Activated T-helper 1 cell treated with anti-CD3 and anti-CD28 coated beads, Interleukin-12 subunit alpha, Interleukin-12 subunit beta, Interleukin-2, Interleukin-4 antibody, amounts not matched to agents 30 ng/mL and 10 ng/mL and 1 ng/mL, durations not matched to agents 14 hours and 24 hours and 36 hours (primary cell): ENCODE measurements around the gene LPAR1. TPM values are rescaled to one million over a fixed set of nuclear protein-coding genes. Genes with fewer than 3 reads are reported as not detected.

Experiments
- DNase-seq: peaks from one replicate; pipeline ENCODE4 v3.0.0; 2021; ENCODE audit warnings: low spot score
- H3K27ac Mint-ChIP-seq: one replicate; pipeline ENCODE4 v1.8.0; 2021; ENCODE audit warnings: mild to moderate bottlenecking, mixed read lengths
- H3K27me3 Mint-ChIP-seq: one replicate; pipeline ENCODE4 v1.8.0; 2022; ENCODE audit warnings: mild to moderate bottlenecking, moderate library complexity, mixed read lengths; ENCODE audit not compliant: insufficient read depth
- H3K36me3 Mint-ChIP-seq: one replicate; pipeline ENCODE4 v1.8.0; 2021; ENCODE audit warnings: low read depth, mixed read lengths
- H3K4me1 Mint-ChIP-seq: one replicate; pipeline ENCODE4 v1.8.0; 2021; ENCODE audit warnings: low read depth, mixed read lengths
- H3K4me3 Mint-ChIP-seq: one replicate; pipeline ENCODE4 v1.8.0; 2021; ENCODE audit warnings: mild to moderate bottlenecking, moderate library complexity, mixed read lengths
- H3K9me3 Mint-ChIP-seq: one replicate; pipeline ENCODE4 v1.8.0; 2021; ENCODE audit warnings: mixed read lengths
- intact Hi-C: fragments of 100-400 bp; cut with micrococcal nuclease; formaldehyde crosslinking; loops from one replicate; pipeline ENCODE4 v1.15.1; 2024
- total RNA-seq: library from RNA; stranded (reverse); gene quantifications from 2 replicates; pipeline ENCODE4 v1.2.3, GENCODE V29; 2022

LPAR1 gene, protein sequence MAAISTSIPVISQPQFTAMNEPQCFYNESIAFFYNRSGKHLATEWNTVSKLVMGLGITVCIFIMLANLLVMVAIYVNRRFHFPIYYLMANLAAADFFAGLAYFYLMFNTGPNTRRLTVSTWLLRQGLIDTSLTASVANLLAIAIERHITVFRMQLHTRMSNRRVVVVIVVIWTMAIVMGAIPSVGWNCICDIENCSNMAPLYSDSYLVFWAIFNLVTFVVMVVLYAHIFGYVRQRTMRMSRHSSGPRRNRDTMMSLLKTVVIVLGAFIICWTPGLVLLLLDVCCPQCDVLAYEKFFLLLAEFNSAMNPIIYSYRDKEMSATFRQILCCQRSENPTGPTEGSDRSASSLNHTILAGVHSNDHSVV
- total RNA-seq = not detected in 2 replicates

DNA sequence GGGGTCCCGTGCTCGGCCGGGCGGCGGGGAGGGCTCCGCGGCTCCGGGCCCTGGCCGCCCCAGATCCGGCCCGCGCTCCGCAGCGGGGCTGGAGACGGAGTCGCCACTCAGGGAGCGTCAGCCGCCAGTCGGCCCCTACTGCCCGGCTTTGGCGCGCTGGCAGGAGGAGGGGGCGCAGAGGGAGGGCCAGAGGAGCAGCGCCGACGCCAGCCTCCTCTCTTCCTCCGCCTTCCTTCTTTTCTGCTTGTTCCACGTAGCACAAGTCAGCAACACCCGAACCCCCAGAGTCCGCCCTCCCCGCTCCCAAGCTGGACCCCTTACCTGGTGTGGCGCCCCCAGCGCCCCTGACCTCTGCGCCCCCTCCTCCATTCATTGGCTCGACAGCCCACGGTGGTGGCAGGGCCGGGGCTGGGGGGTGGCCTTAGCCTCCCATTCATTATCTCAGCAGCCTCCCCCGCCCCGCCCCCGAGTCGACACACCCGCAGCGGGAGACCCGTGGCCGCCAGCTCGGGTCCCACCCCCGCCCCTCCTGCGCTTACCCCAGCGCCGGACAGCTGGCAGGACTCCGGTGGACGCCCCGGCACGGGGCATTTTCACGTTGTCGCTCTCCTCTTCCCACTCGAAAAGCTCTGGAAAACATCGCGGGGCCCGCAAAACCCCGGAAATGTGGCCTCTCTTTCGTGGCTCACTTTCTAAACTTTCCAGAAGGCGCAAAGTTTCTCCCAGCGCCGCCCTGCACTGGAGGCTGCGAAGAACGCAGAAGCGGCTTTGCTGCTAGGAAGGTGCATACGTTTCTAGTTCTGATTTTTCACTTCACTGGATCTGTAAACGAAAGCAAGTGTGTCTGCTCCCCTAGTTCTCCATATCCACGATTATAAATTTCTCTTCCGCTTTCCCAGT is at the start of gene LPAR1:
Gene LPAR1 (minus strand): TSS at position 140 of the 900 bp plus-strand sequence. CDS start 66,353 bp downstream, outside the sequence.
- DNase-seq = no peak
- peaks cover 41% of the 10 kb centered on the region for H3K27me3 Mint-ChIP-seq
- peaks cover 11% of the 10 kb centered on the region for H3K4me1 Mint-ChIP-seq
- peak within 1 kb of the TSS; percentile 26 for H3K4me3 Mint-ChIP-seq
- peak within 1 kb of the TSS; percentile 51 for H3K27ac Mint-ChIP-seq
- H3K36me3 Mint-ChIP-seq = peaks cover 5% of the 10 kb centered on the region
- intact Hi-C loops = loop anchor here (10.0 kb wide), 1 partner anchor 256 kb away; no protein-coding TSS in a partner anchor
- no peaks in the 10 kb centered on the region for H3K9me3 Mint-ChIP-seq

DNA sequence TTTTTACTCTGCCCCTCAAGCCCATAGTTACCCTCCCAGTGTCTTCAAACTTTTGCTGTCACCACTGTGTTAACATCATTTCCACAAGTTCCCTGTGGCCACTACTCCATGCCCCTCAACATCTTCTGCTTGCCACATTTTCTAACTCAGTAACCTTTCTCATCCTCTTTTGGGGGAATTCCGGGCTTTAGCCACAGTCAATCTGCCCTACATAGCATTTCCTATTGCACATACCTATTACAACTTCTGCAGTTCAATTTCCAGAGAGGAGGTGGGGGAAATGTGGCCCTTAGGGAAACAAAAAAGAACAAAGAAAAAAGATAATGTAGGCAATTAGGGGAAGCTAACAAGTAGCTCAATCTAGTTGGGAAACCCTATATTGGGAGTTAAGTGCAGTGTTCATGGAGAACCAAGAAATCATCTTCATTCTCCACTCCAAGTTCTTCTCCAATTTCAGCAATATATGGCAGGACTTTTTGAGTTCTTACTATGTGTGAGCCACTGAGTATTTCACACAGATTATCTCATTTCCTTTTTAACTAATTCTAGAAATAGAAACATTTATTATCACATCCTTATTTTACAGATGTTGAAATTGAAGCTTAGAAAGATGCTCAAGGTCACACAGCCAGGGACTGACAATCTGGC is 40.2 kb upstream of the LPAR1 start:
- no peaks in the 10 kb centered on the region for H3K4me1 Mint-ChIP-seq
- no peak overlapping the region for H3K27ac Mint-ChIP-seq
- intact Hi-C loops = no loop called here
- H3K9me3 Mint-ChIP-seq = no peaks in the 10 kb centered on the region
- no peak for DNase-seq
- H3K27me3 Mint-ChIP-seq = peaks cover 9% of the 10 kb centered on the region
- H3K4me3 Mint-ChIP-seq = no peak overlapping the region
- H3K36me3 Mint-ChIP-seq = no peaks in the 10 kb centered on the region

- Mint-ChIP-seq H3K27ac (no peak overlapping the region), H3K4me1 (no peaks in the 10 kb centered on the region), H3K36me3 (no peaks in the 10 kb centered on the region), H3K9me3 (no peaks in the 10 kb centered on the region), H3K27me3 (peaks cover 9% of the 10 kb centered on the region), H3K4me3 (no peak overlapping the region)
- DNase-seq = no peak
- intact Hi-C loops = no loop called here
Measured at GRCh38 chr9:111076519-111076918, 38.2 kb upstream of the LPAR1 start.

- Mint-ChIP-seq H3K27ac (no peak overlapping the region), H3K4me1 (no peaks in the 10 kb centered on the region)
Measured at GRCh38 chr9:111076042-111076441, 37.8 kb upstream of the LPAR1 start.

DNA sequence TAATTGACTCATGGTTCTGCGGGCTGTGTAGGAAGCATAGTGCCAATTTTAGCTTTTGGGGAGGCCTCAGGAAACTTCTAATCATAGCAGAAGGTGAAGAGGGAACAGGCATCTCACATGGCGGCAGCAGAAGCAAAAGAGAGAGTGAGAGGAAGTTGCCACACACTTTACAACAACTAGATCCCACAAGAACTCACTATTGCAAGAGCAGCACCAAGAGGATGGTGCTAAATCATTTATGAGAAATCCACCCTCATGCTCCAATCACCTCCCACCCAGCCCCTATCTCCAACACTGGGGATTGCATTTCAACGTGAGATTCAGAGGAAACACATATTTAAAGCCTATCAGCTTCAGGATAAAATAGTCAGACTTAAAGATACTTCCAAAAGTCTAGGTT is 36.1 kb upstream of the LPAR1 start:
- Mint-ChIP-seq H3K9me3 (no peaks in the 10 kb centered on the region), H3K27ac (no peak overlapping the region), H3K27me3 (peaks cover 9% of the 10 kb centered on the region), H3K4me1 (no peaks in the 10 kb centered on the region), H3K36me3 (no peaks in the 10 kb centered on the region), H3K4me3 (no peak overlapping the region)
- no peak for DNase-seq
- intact Hi-C loops = no loop called here

More at GRCh38 chr9:111076042-111076441, 37.8 kb upstream of the LPAR1 start:
- intact Hi-C loops = no loop called here
- Mint-ChIP-seq H3K27me3 (peaks cover 9% of the 10 kb centered on the region), H3K36me3 (no peaks in the 10 kb centered on the region), H3K4me3 (no peak overlapping the region), H3K9me3 (no peaks in the 10 kb centered on the region)
- DNase-seq = no peak

GRCh38 chr9:111069183-111069582 is 30.9 kb upstream of the LPAR1 start:
- DNase-seq = no peak
- H3K4me1 Mint-ChIP-seq = no peaks in the 10 kb centered on the region
- no peaks in the 10 kb centered on the region for H3K9me3 Mint-ChIP-seq
- H3K36me3 Mint-ChIP-seq = no peaks in the 10 kb centered on the region
- intact Hi-C loops = no loop called here
- no peak overlapping the region for H3K27ac Mint-ChIP-seq
- no peak overlapping the region for H3K4me3 Mint-ChIP-seq
- no peaks in the 10 kb centered on the region for H3K27me3 Mint-ChIP-seq

- Mint-ChIP-seq H3K36me3 (no peaks in the 10 kb centered on the region), H3K9me3 (no peaks in the 10 kb centered on the region), H3K27me3 (no peaks in the 10 kb centered on the region), H3K4me3 (no peak overlapping the region), H3K27ac (no peak overlapping the region), H3K4me1 (no peaks in the 10 kb centered on the region)
- intact Hi-C loops = no loop called here
- DNase-seq = no peak
Measured at GRCh38 chr9:111068771-111069170, 30.5 kb upstream of the LPAR1 start.

DNA sequence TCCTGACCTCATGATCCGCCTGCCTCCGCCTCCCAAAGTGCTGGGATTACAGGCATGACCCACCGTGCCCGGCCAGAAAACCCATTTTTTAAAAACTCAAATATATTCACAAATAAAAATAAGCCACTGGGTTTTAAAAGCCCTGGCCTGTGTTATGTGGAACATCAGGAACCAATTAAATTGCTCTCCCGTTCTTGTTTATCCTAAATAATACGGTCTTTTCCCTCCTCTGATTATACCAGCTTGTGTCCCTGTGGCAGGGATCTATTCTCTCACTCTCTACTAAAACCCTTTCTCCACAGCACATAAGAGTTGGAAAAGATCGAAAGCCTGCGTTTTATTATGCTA is 30.1 kb upstream of the LPAR1 start:
- Mint-ChIP-seq H3K4me3 (no peak overlapping the region), H3K9me3 (no peaks in the 10 kb centered on the region), H3K27ac (no peak overlapping the region), H3K36me3 (no peaks in the 10 kb centered on the region), H3K27me3 (no peaks in the 10 kb centered on the region), H3K4me1 (no peaks in the 10 kb centered on the region)
- intact Hi-C loops = no loop called here
- DNase-seq = no peak

GRCh38 chr9:111066468-111066867 is 28.2 kb upstream of the LPAR1 start:
- no peak for DNase-seq
- Mint-ChIP-seq H3K27ac (no peak overlapping the region), H3K4me1 (no peaks in the 10 kb centered on the region), H3K27me3 (peaks cover 1% of the 10 kb centered on the region), H3K9me3 (no peaks in the 10 kb centered on the region), H3K4me3 (no peak overlapping the region), H3K36me3 (no peaks in the 10 kb centered on the region)
- intact Hi-C loops = no loop called here

GRCh38 chr9:111065414-111065813 is 27.1 kb upstream of the LPAR1 start:
- no peaks in the 10 kb centered on the region for H3K4me1 Mint-ChIP-seq
- no peaks in the 10 kb centered on the region for H3K9me3 Mint-ChIP-seq
- intact Hi-C loops = no loop called here
- H3K36me3 Mint-ChIP-seq = no peaks in the 10 kb centered on the region
- no peak for DNase-seq
- no peak overlapping the region for H3K4me3 Mint-ChIP-seq
- no peak overlapping the region for H3K27ac Mint-ChIP-seq
- peaks cover 1% of the 10 kb centered on the region for H3K27me3 Mint-ChIP-seq

GRCh38 chr9:111064160-111064837 is 26.0 kb upstream of the LPAR1 start:
- intact Hi-C loops = no loop called here

DNA sequence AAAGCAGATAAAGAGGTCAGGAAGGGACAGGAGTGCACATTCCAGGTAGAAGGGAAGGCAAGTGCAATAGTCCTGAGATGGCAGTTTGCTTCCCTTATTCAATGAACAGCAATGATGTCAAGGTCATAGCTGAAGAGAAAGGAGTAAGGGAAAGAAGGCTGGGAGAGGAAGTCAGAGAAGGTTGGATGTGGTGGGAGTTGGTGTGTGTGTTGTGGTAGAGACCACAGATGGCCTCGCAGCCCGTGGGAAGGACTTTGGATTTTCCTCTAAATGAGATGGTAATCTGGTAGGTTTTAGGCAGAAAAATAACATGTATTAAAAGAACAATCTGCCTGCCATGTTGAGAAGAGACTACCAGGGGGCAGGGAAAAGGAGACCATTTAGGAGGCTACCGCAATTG is 25.1 kb upstream of the LPAR1 start:
- Mint-ChIP-seq H3K9me3 (no peaks in the 10 kb centered on the region), H3K4me3 (no peak overlapping the region), H3K36me3 (no peaks in the 10 kb centered on the region), H3K27ac (no peak overlapping the region), H3K4me1 (no peaks in the 10 kb centered on the region), H3K27me3 (peaks cover 1% of the 10 kb centered on the region)
- intact Hi-C loops = no loop called here
- DNase-seq = no peak

More at GRCh38 chr9:111064160-111064837, 26.0 kb upstream of the LPAR1 start:
- H3K4me3 Mint-ChIP-seq = no peak overlapping the region
- H3K9me3 Mint-ChIP-seq = no peaks in the 10 kb centered on the region
- H3K36me3 Mint-ChIP-seq = no peaks in the 10 kb centered on the region
- H3K27ac Mint-ChIP-seq = no peak overlapping the region
- peaks cover 1% of the 10 kb centered on the region for H3K27me3 Mint-ChIP-seq
- H3K4me1 Mint-ChIP-seq = no peaks in the 10 kb centered on the region
- no peak for DNase-seq
